Measurements from ENCODE around the gene LMAN2. TPM values are rescaled to one million over a fixed set of nuclear protein-coding genes. Genes with fewer than 3 reads are reported as not detected.

The LMAN2 gene
- total RNA-seq, 1 donor from 2014 or later = 88.0 TPM

DNA sequence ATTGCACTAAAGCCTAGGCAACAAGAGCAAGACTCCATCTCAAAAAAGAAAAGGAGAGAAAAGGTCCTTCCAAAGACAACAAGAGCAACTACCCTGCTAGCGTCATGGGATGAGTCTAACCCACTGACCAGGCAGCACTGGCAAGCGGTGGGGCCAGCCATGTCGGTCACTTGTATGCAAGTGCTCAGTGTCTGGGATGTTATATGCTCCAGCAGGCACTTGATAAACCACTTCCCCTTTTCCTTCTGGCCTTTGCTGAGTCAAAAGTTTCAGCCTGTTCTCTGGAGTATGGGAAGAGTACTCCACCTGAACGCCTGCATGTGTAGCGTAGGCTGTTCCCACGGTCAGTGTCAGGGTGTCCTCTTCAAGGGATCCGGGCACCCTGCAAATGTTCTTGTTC, 30.6 kb downstream of the LMAN2 start:
- TF ChIP-seq, protein P1, sequence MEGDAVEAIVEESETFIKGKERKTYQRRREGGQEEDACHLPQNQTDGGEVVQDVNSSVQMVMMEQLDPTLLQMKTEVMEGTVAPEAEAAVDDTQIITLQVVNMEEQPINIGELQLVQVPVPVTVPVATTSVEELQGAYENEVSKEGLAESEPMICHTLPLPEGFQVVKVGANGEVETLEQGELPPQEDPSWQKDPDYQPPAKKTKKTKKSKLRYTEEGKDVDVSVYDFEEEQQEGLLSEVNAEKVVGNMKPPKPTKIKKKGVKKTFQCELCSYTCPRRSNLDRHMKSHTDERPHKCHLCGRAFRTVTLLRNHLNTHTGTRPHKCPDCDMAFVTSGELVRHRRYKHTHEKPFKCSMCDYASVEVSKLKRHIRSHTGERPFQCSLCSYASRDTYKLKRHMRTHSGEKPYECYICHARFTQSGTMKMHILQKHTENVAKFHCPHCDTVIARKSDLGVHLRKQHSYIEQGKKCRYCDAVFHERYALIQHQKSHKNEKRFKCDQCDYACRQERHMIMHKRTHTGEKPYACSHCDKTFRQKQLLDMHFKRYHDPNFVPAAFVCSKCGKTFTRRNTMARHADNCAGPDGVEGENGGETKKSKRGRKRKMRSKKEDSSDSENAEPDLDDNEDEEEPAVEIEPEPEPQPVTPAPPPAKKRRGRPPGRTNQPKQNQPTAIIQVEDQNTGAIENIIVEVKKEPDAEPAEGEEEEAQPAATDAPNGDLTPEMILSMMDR (IDR thresholded peaks at IDR 0.05) = no peak
- DNase-seq = no peak
- Mint-ChIP-seq H3K27ac (no peak overlapping the region), H3K4me3 (no peak overlapping the region), H3K9me3 (no peaks in the 10 kb centered on the region), H3K27me3 (no peaks in the 10 kb centered on the region), H3K36me3 (ENCODE audit: low read depth) (peaks cover 15% of the 10 kb centered on the region), H3K4me1 (peaks cover 13% of the 10 kb centered on the region)
- ChIA-PET POLR2A (interaction anchor here (0.6 kb wide), 1 partner anchor 70 kb away, joined by 5 read pairs; no protein-coding TSS in a partner anchor), CTCF (no interaction called here)
- peak; percentile 25 for ATAC-seq (ENCODE audit: low read depth)
- intact Hi-C loops (cut with micrococcal nuclease) = no loop called here

DNA sequence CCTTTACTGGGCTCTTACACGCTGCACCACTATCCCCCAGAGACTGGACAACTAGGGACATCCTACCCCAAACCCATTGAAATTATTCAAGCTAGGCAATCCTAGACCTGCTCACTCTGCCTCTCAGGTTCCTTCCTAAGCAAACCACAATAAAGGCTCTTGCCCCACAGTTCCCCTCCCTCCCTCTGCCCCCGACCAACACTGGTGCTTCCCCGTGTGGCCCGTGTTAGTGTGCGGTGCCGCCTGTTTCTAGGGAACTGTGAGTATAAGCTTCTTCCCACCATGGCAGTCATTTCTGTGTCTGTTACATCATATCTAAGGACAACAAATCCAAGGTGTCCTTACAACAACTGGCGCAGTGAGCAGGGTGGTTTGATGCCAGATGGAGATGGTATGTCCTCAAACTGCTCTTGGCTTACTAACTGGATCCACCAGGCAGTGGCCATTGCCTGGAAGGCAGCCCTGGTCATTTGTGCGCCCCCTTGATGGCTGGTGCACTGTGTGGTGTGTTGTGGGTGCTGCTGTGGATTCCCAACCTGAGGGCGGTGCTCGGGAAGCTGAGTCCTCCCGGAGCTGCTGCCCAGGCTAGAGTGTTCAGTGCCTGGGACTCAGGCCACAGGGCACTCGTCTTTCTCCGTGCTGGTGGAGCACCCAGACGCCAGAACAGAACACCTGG, 31.4 kb downstream of the LMAN2 start:
- Mint-ChIP-seq H3K27me3 (no peaks in the 10 kb centered on the region), H3K9me3 (no peaks in the 10 kb centered on the region), H3K4me1 (peaks cover 13% of the 10 kb centered on the region), H3K27ac (no peak overlapping the region), H3K36me3 (ENCODE audit: low read depth) (peaks cover 10% of the 10 kb centered on the region), H3K4me3 (no peak overlapping the region)
- no peak for ATAC-seq (ENCODE audit: low read depth)
- no peak for DNase-seq
- intact Hi-C loops (cut with micrococcal nuclease) = loop anchor here (2.0 kb wide), 3 partner anchors 17 to 181 kb away; no protein-coding TSS in a partner anchor
- CTCF ChIA-PET = interaction anchor here (1.0 to 3.1 kb wide), 4 partner anchors 11 to 206 kb away, joined by 3 to 13 read pairs (median 5); no protein-coding TSS in a partner anchor
- TF ChIP-seq, protein P1 (IDR thresholded peaks at IDR 0.05) = no peak
- POLR2A ChIA-PET = interaction anchor here (0.6 kb wide), 1 partner anchor 199 kb away, joined by 3 read pairs; no protein-coding TSS in a partner anchor

DNA sequence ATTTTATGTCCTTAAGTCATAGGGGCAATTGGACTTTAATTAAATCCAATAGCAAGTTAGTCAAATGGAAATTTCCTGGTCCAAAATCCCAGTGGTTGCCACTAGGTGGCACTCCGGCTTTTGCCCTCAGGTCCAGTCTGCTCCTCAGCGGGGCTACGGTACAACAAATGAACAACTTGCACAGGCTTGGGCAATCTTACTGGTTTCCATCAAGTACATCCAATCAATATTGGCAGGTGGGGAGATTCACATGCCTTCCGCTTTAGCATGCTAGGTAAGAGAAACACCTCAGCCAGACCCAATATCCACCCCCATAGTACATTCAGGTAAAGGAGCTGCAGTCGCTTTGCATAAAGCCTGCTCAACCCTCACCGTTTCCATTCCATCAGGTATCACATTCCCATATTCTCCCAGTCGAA, 33.5 kb downstream of the LMAN2 start:
- ChIA-PET CTCF (interaction anchor here (0.7 to 3.1 kb wide), 12 partner anchors 9 to 203 kb away, joined by 3 to 13 read pairs (median 4); partner anchors contain the start of gene LMAN2), POLR2A (interaction anchor here (1.4 kb wide), 1 partner anchor 10 kb away, joined by 3 read pairs; no protein-coding TSS in a partner anchor)
- ATAC-seq (ENCODE audit: low read depth) = peak; percentile 87
- peaks cover 15% of the 10 kb centered on the region for H3K4me1 Mint-ChIP-seq
- H3K9me3 Mint-ChIP-seq = no peaks in the 10 kb centered on the region
- no peak overlapping the region for H3K27ac Mint-ChIP-seq
- DNase-seq = peak; percentile 48
- H3K4me3 Mint-ChIP-seq = no peak overlapping the region
- intact Hi-C loops (cut with micrococcal nuclease) = loop anchor here (1.0 to 2.0 kb wide), 5 partner anchors 19 to 183 kb away; no protein-coding TSS in a partner anchor
- TF ChIP-seq, protein P1 (IDR thresholded peaks at IDR 0.05) = no peak
- no peaks in the 10 kb centered on the region for H3K27me3 Mint-ChIP-seq
- peaks cover 2% of the 10 kb centered on the region for H3K36me3 Mint-ChIP-seq (ENCODE audit: low read depth)

DNA sequence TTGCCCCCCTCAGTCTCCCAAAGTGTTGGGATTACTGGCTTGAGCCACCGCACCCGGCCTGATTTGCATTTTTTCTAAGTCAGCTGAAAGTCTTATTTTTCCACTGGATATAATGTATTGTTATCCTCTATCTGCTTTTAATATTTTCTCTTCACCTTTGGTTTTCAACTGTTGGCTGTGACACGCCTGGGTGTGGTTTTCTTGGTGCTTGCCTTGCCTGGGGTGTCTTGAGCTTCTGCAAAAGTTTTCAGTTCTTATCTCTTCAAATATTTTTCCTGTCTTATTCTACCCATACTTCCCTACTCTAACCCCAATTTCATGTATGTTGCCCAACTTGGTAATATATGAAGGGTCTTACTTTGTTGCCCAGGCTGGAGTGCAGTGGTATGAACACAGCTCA, 35.5 kb downstream of the LMAN2 start:
- TF ChIP-seq, protein P1 (IDR thresholded peaks at IDR 0.05) = no peak
- no peak for ATAC-seq (ENCODE audit: low read depth)
- no peaks in the 10 kb centered on the region for H3K27me3 Mint-ChIP-seq
- ChIA-PET CTCF (interaction anchor here (0.7 to 1.6 kb wide), 6 partner anchors 55 to 140 kb away, joined by 3 to 4 read pairs (median 3); no protein-coding TSS in a partner anchor), POLR2A (interaction anchor here (0.9 kb wide), 1 partner anchor 14 kb away, joined by 3 read pairs; no protein-coding TSS in a partner anchor)
- no peak overlapping the region for H3K4me3 Mint-ChIP-seq
- no peak overlapping the region for H3K27ac Mint-ChIP-seq
- intact Hi-C loops (cut with micrococcal nuclease) = no loop called here
- no peak for DNase-seq
- H3K9me3 Mint-ChIP-seq = no peaks in the 10 kb centered on the region
- no peaks in the 10 kb centered on the region for H3K36me3 Mint-ChIP-seq (ENCODE audit: low read depth)
- H3K4me1 Mint-ChIP-seq = peaks cover 24% of the 10 kb centered on the region

DNA sequence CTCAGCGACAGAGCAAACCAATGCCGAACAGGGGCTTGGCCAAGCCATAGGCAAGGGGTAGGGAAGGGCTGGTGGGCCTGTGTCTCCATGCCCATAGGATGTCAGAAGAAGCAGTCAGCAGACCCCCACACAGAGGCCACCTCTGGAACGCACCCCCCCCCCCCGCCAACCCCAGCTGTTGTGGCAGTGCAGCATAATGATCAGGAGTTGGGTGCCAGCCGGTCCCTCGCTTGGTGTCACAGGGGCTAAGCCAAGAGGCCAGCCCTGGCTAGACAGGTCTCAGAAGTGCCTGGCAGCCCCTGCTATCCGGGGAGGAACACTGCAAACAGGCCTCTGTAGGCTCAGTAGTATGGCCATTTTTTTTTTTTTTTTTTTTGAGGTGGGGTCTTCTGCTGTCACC, 36.1 kb downstream of the LMAN2 start:
- CTCF ChIA-PET = interaction anchor here (0.6 to 1.6 kb wide), 4 partner anchors 8 to 139 kb away, joined by 3 to 4 read pairs (median 3); no protein-coding TSS in a partner anchor
- Mint-ChIP-seq H3K9me3 (no peaks in the 10 kb centered on the region), H3K36me3 (ENCODE audit: low read depth) (no peaks in the 10 kb centered on the region), H3K27ac (no peak overlapping the region), H3K27me3 (no peaks in the 10 kb centered on the region), H3K4me3 (no peak overlapping the region), H3K4me1 (peaks cover 26% of the 10 kb centered on the region)
- DNase-seq = no peak
- POLR2A ChIA-PET = no interaction called here
- intact Hi-C loops (cut with micrococcal nuclease) = no loop called here
- TF ChIP-seq, protein P1 (IDR thresholded peaks at IDR 0.05) = no peak
- ATAC-seq (ENCODE audit: low read depth) = no peak
